ENCODE measurements around the gene PIK3R3.
"Not testable (repeated sequence)": the region's sequence is repeated elsewhere in the genome, so short reads cannot be mapped to it uniquely, and the experiment has no call there.

Gene PIK3R3

DNA sequence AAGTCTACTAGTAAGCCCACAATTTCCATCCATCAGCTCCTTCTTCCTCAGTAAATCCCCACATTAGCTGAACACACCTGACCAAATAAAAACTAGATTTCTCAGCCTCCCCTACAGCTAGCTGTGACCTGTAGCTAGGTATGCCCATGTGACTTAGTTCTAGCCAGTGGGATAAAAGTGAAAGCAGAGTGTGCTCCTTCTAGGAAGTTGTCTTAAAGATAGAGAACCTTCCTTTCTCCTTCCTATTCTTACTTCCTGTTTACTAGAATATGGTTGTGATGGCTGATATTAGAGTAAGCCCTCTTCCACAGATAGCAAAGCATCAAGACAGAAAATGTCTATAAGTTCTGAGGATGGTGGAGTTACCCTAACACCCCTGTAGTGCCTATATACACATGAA, 67.0 kb downstream of the PIK3R3 start:
- no peak for DNase-seq (ENCODE audit: low spot score)

DNA sequence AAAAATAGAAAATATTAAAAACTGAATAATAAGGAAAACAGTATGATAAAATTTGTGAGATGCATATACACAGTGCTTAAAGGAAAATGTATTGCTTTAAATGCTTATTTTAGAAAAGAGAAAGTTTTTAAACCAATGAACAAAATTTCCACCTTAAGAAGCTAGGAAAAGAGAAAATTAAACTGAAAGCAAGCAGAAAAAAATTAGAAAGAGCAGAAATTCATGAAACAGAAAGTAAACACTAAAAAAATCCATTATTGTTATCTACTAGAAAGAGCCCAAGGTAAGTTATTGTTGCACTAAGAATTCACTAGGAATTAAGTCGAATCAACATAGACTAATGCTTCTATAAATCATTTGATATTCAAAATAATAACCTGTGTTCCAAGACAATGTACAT, 67.7 kb downstream of the PIK3R3 start:
- DNase-seq (ENCODE audit: low spot score), result no peak

DNA sequence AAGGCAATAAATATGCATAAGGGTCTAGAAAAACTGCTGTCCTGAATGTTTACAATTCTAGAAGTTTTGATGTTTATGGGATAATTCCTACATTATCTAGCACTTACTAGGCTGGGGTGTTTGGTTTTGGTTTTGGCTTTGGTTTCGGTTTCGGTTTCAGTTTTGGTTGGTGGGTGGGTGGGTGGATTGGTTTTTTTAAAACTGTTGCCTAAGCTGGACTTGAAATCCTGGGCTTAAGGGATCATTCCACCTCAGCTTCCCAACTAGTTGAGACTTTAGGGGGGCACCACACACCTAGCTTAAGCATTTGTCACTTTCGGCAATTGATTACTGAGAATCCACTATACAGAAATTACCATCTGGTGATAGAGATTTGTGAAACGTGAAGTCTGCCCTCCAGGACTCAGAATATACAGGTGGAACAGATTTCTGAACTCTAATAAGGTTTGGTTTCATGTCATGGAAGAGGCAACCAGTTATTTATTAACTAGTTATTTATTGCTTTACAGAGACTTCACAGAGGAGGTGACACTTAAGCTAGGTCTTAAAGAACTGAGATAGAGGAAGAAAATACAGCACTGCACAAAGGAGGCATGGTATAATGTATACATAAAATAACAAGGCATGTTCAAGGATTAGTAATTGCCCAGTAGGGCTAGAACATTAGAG, 69.6 kb downstream of the PIK3R3 start:
- DNase-seq (ENCODE audit: low spot score), result peak; percentile 6

DNA sequence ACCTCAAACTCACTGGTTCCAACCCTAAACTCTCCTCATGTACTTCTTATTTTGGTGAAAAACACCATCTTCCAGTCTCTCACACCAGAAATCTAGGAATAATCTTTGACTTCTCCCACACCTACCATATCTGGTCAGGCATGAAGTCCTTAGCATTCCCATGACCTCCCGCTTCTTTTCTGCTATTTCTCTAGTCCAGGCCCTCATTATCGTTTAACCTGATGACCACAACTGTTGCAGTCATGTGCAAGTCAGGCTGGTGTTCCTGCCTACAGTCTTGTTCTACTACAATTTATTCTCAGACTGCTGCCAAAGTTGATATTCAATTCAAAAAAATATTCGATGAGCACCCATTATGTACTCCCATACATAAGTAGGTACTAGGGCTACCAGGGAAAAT, 71.3 kb downstream of the PIK3R3 start:
- no peak for DNase-seq (ENCODE audit: low spot score)

DNA sequence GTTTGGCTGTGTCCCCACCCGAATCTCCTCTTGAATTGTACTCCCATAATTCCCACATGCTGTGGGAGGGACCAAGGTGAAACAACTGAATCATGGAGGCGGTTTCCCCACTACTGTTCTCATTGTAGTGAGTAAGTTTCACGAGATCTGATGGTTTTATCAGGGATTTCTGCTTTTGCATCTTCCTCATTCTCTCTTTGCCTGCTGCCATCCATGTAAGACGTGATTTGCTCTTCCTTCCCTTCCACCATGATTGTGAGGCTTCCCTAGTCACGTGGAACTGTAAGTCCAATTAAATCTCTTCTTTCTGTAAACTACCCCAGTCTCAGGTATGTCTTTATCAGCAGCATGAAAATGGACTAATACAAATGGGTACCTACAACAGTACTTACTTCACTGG, 73.5 kb downstream of the PIK3R3 start:
- no peak for DNase-seq (ENCODE audit: low spot score)

DNA sequence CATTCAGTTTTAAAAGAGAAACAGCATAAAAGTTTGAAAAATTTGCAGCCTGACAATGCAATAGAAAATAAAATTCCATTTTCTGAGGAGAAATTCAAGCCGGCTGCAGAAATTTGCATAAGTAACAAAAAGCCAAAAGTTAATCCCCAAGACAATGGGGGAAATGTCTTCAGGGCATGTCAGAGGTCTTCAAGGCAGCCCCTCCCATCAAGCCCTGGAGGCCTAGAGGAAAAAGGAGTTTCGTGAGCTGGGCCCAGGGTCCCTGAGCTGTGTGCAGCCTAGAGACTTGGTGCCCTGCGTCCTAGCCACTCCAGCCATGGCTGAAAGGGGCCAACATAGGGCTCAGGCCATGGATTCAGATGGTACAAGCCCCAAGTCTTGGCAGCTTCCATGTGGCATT, 74.6 kb downstream of the PIK3R3 start:
- DNase-seq (ENCODE audit: low spot score), result no peak

DNA sequence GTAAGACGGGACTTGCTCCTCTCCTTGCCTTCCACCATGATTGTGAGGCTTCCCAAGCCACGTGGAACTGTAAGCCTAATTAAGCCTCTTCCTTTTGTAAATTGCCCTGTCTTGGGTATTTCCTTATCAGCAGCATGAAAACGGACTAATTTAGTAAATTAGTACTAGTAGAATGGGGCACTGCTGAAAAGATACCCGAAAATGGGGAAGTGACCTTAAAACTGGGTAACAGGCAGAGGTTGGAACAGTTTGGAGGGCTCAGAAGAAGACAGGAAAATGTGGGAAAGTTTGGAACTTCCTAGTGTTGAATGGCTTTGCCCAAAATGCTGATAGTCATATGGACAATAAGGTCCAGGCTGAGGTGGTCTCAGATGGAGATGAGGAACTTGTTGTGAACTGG, 75.2 kb downstream of the PIK3R3 start:
- not testable (repeated sequence) for DNase-seq (ENCODE audit: low spot score)

DNA sequence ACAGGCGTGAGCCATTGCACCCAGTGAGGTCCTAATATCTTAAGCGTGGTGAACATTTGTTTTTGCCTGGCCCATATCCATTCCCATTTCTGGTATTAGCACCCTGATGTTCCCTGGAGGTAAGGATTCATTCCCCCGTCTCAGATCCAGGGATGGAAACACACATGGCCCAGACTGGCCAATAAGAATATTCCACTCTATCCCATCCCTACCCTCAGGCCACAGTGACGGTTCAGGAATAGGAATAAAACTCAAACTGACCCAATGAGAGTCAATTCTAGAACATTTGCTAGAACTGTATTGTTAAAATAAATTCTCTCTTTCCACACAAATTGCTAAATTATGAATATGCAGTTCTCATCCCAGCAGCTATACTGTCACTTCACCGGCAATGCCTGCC, 76.1 kb downstream of the PIK3R3 start:
- DNase-seq (ENCODE audit: low spot score), result no peak

DNA sequence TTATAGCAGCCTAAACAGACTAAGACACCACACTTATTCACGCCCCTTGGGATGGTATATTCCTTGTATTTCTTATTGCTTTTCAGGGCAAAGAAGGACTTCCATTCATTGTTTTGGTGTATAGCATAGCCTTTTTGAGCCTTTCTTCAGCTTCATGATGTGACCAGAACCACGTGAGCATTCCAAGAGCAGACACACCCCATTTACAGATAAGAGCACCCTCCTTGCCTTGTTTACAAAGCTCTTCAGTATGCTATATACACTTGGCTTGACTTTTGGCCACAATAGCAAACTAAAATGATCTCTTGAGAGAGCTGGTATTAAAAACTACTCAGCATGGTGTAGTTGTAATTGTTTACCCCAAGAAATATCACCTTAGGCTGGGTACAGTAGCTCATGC, 78.7 kb downstream of the PIK3R3 start:
- DNase-seq (ENCODE audit: low spot score), result no peak

DNA sequence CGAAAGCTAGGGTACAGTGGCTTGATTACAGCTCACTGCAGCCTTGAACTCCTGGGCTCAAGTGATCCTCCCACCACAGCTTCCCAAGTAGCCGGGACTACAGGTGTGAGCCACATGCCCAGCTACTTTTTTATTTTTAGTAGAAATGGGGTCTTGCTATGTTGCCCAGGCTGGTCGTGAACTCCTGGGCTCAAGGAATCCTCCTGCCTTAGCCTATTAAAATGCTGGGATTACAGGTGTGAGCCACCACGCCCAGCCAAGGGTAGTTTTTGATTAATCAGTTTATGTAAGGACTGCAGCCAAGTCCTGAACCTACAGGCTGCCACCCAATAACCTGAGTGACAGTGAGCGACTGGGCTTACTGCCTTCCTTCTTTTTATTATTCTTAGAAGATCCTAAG, 88.3 kb downstream of the PIK3R3 start:
- DNase-seq (ENCODE audit: low spot score), result no peak

DNA sequence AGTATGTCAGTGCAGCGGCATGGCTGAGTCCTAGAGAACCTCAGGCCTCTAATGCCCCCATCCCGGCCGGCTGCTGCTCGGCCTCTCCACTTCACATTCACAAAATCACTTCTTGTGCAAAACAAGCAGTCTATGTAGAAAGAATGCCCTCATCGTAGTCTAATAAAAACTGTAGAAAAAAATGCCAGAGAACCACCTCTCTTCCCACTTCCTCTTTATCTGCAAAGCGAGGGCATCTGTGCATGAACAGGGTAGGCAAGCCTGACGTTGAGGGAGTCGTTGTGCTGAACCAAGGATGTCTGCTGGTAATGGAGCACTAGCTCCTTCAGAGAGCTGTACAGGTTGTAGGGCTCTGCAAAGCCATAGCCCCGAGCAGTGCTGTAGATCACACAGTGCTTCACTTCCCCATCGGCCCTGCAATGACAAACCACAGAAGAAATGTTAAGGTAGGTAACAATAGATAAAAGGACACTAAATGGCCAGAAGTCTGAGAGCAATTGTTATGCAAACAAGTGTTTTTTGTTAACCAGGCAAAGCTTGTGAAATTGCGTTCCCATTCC, 88.9 kb downstream of the PIK3R3 start:
- no peak for DNase-seq (ENCODE audit: low spot score)

DNA sequence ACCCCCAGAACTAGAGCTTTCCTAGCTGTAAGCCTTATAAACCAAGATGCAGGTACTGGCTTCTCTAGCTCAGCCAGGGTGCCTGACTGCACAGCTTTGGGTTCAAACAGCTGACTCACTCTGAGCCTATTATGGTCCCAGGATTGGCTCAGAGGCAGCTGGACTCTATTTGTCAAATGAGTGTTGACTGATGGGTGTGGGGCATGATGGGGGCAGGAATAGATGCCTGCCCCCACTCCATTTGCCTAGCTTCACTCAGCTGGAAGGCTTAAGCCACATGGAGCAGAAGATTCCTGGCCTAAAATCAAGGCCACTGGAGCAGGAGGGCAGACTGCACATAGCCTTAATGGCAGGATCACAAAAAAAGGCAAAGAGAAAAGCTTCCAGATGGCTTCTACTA, 90.5 kb downstream of the PIK3R3 start:
- no peak for DNase-seq (ENCODE audit: low spot score)

DNA sequence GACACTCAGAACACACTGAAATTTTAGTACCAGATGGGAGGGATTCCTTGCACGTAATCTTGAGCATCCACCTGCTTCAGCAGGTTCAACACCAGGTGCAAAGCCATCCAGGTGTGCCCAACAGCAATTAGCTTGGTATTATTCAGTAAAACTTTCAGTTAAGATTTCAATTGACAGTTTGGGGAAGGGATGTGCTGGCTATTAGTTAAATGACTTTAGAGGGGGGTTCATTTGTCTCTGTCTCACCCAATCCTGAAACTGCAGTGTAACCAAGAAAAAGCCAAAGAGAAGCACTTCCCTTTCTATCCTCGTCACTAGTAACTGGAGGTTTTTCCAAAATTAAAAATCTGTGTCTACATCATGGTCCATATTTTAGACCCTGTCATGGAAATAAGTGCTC, 90.9 kb downstream of the PIK3R3 start:
- DNase-seq (ENCODE audit: low spot score), result no peak

DNA sequence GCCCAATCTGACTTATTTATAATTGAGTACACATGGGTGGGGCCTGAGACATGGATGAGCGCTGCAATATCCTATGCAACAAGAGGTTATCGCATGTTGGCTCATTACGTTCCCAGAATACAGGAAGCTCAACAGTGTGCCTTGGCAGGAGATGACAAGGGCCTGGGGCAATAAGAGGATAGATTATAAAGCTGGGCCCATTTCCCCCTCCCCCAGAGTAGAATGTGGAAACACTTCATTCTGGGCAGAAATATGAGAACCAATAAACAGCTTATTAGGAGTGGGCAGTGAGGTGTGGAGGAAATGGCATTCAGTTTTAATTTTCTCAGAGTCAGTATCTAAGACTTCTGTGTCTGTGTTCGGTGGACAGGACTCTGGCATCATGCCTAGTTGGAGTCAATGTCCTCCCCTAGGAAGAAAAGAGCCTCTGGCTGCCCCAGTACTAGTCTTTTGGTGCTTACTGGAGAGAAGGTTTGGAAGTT, 92.8 kb downstream of the PIK3R3 start:
- no peak for DNase-seq (ENCODE audit: low spot score)

DNA sequence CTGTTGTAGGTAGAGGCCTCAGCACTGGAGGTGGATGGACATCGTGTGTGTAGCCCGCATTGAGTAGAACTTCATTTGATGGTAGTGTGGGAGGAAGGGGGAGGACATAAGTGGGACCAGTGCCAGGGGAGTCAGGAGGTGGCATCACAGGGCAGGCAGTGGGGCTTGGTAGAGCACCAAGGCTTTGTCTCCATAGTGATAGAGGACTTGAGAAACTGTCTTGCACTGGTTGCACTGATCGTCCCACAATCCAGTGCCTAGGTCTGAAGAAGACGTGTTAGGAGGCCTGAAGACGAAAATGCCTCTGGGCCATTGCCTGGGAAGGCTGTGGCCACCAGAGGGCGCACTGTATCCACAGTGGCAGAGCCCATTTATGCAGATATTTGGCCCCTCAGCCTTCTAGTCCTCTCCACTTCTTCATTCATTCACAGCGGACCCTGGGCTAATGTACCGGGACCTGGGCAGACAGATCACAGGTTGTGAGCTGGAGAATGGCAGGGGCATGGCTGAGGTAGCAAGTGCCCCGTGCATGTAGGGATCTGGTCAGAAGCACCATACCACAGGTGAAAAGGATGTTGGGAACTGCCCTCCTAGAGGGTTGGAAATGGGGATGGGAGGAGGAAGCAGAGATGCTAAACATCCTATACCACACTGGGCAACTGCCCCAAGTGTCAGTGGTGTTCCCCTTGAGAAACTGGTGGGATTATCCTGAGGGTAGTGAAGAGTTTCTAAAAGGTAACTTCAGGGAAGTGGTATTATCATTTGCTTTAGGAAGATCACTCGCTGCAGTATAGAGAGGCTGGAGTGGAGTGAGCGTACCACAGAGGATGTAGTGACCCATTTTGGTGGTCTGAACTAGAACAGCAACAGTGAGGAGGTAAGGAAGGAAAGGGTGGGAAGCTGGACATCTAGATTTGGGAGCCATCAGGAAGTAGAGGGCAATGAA, 95.3 kb downstream of the PIK3R3 start:
- peak; percentile 63 for DNase-seq (ENCODE audit: low spot score)

DNA sequence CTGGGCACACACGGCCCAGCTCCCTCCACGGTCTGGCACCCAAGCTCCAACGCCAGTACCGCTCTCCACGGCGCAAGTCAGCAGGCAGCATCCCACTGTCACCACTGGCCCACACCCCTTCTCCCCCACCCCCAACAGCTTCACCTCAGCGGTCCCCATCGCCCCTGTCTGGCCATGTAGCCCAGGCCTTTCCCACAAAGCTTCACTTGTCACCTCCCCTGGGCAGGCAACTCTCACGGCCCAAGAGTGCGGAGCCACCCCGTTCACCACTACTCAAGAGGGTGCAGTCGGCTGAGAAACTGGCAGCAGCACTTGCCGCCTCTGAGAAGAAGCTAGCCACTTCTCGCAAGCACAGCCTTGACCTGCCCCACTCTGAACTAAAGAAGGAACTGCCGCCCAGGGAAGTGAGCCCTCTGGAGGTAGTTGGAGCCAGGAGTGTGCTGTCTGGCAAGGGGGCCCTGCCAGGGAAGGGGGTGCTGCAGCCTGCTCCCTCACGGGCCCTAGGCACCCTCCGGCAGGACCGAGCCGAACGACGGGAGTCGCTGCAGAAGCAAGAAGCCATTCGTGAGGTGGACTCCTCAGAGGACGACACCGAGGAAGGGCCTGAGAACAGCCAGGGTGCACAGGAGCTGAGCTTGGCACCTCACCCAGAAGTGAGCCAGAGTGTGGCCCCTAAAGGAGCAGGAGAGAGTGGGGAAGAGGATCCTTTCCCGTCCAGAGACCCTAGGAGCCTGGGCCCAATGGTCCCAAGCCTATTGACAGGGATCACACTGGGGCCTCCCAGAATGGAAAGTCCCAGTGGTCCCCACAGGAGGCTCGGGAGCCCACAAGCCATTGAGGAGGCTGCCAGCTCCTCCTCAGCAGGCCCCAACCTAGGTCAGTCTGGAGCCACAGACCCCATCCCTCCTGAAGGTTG, 97.6 kb downstream of the PIK3R3 start:
- DNase-seq (ENCODE audit: low spot score), result no peak

DNA sequence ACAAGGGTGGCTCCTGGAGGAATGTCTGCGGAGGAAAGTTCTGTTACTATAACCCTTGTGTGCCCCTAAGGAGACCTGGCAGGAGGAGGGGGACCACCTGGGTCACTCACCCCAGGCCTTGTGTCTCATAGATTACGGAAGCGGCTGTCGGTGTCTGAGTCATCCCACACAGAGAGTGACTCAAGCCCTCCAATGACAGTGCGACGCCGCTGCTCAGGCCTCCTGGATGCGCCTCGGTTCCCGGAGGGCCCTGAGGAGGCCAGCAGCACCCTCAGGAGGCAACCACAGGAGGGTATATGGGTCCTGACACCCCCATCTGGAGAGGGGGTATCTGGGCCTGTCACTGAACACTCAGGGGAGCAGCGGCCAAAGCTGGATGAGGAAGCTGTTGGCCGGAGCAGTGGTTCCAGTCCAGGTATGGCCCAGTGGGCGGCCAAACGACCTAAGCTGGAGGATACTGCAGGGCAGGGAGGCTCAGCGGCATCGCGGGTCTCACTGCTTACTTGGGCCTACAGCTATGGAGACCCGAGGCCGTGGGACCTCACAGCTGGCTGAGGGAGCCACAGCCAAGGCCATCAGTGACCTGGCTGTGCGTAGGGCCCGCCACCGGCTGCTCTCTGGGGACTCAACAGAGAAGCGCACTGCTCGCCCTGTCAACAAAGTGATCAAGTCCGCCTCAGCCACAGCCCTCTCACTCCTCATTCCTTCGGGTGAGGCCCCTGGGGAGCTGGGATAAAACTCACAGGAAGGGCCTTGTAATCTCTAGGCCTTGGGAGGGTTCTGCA, 101.4 kb downstream of the PIK3R3 start:
- DNase-seq (ENCODE audit: low spot score), result no peak

DNA sequence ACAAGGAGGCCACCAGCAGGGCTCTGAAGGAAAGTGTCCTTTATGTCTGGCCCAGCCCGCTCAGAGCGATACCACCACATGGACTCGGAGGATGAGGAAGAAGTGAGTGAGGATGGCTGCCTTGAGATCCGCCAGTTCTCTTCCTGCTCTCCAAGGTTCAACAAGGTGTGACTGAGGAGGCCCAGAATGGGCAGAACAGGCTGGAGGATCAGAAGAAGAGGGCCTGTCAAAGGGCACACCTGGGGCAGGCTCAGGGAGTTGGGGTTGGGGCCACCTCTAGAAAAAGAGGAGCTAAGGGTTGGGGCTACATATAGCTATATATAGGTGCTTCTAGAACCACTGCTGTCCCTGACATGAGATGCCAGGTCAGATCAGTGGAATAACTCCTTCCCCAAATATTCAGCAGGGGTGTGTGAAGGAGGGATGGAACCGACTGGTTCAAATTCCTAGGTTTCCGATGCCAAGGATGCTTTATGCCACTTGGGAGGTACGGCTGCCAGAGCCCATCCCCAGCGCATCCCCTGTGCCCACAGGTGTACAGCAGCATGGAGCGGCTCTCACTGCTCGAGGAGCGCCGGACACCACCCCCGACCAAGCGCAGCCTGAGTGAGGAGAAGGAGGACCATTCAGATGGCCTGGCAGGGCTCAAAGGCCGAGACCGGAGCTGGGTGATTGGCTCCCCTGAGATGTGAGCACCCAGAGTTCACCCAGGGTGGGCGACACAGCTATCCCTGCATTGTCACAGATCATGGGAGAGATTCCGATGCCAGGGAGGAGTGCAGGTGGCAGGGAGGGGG, 102.2 kb downstream of the PIK3R3 start:
- DNase-seq (ENCODE audit: low spot score), result no peak

DNA sequence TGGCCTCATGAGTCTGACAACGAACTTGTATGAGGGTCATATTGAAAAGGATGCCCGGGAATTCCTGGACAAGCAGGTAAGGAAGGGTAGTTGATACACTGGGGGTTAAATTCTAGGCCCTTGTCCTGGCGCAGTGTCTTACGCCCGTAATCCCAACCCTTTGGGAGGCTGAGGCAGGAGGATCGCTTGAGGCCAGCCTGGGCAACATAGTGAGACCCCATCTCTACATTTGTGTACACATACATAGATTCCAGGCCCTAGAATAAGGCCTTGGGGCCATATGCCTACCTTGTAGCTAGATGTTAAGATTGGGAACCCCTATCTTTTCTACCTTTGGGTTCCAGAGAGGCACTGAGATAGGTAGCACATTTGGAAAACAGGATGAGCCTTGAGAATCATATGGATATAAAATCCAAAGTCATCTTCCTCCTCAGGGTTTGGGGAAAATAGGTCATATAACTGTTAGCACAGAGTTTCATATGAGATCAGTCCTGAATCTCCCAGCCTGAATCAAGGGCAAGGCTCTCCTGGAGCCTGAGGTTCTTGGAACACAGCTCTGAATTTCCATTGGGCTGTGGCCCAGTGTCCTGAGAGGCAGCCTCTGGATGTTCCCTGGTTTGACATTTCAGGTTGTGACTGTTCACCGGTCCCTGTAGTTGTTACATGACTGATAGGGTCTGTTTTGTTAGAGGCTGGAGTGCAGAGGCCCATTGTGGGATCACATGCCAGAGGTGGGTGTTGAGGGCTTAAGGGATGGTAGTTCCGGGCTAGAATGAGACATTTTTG, 104.4 kb downstream of the PIK3R3 start:
- no peak for DNase-seq (ENCODE audit: low spot score)

DNA sequence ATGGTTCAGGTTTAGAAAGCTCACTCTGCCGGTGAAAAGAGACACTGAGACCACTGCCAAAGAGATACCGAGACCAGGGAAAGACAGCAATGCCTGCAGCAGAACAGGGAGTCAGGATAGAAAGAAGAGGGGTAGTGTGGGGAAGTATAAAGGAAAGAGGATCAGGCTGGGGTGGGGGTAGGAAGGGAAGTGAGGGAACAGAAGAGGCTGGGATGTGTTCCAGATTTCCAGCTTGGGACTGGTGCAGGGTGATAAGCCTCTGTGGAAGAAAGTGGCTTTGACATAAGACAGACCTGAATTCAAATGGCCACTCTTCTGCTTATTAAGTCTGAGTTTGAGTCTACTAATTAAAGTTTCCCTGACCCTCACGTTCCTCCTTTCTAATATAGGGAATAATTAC, 105.9 kb downstream of the PIK3R3 start:
- DNase-seq (ENCODE audit: low spot score), result no peak

Measured in SW480 (cell line).